Upper lobe of left lung (tissue), 6 donors: ENCODE measurements around the gene OR6S1. TPM values are rescaled to one million over a fixed set of nuclear protein-coding genes. Genes with fewer than 3 reads are reported as not detected.
"Not testable (repeated sequence)": the region's sequence is repeated elsewhere in the genome, so short reads cannot be mapped to it uniquely, and the experiment has no call there.

Source experiments
- ATAC-seq, 2 donors: fragments of 200-7000 bp; cut with Tn5 transposase; one replicate each; pipeline ENCODE4 v1.9.1; 2022; ENCODE audit warnings: mild to moderate bottlenecking in 2 of 2, moderate library complexity in 2 of 2; ENCODE audit not compliant: low FRiP score in 2 of 2
- DNase-seq, 2 donors: peaks; one replicate each; pipeline ENCODE4 v3.0.0-alpha.2; 2019 to 2020
- H3K27ac ChIP-seq, 4 donors: fragments of 200-600 bp; sonication (generic); one replicate each; pipeline ENCODE4 v1.5.1; 2016 to 2019
- H3K27me3 ChIP-seq, 4 donors: fragments of 200-600 bp; sonication (generic); one replicate each; pipeline ENCODE4 v1.5.1; 2017 to 2019
- H3K36me3 ChIP-seq, 4 donors: fragments of 200-600 bp; sonication (generic); one replicate each; pipeline ENCODE4 v1.5.1; 2016 to 2019
- H3K4me1 ChIP-seq, 4 donors: fragments of 200-600 bp; sonication (generic); one replicate each; pipeline ENCODE4 v1.5.1; 2018 to 2019
- H3K4me3 ChIP-seq, 4 donors: fragments of 200-600 bp; sonication (generic); one replicate each; pipeline ENCODE4 v1.5.1; 2017 to 2019; ENCODE audit warnings: mild to moderate bottlenecking in 2 of 4, moderate library complexity in 1 of 4
- H3K9me3 ChIP-seq, 4 donors: fragments of 200-600 bp; sonication (generic); one replicate each; pipeline ENCODE4 v1.5.1; 2018 to 2019
- CTCF ChIP-seq, 6 experiments: fragments of 450-650 bp in 4 of 6; fragments of 200-600 bp in 2 of 6; sonication (generic) in 2 of 6; IDR thresholded peaks; one replicate each; pipeline ENCODE4 v1.5.1; 2016 to 2019; ENCODE audit warnings: antibody characterized with exemption in 6 of 6
- EP300 ChIP-seq, 4 donors: sonication (generic); formaldehyde crosslinking; IDR thresholded peaks; one replicate each; pipeline ENCODE4 v1.5.1; 2017; ENCODE audit warnings: antibody characterized with exemption in 4 of 4, control low read depth in 2 of 4
- POLR2A ChIP-seq, 4 donors: fragments of 450-650 bp; IDR thresholded peaks; one replicate each; pipeline ENCODE4 v1.5.1; 2016 to 2017; ENCODE audit warnings: antibody characterized with exemption in 4 of 4, mild to moderate bottlenecking in 2 of 4
- POLR2AphosphoS5 ChIP-seq, 2 donors: sonication (generic); formaldehyde crosslinking; IDR thresholded peaks; one replicate each; pipeline ENCODE4 v1.5.1; 2017; ENCODE audit warnings: antibody characterized with exemption in 2 of 2
- WGBS, 2 donors: methylation state at CpG; one replicate each; pipeline ENCODE4 v1.1.5; 2017 to 2018; 5-methylcytosine and 5-hydroxymethylcytosine counted together
- total RNA-seq, 6 donors: library from RNA; depleted of rRNA in 4 of 6; stranded (reverse); fragments of >200 nt in 4 of 6; gene quantifications; one replicate each; pipeline versions ENCODE4 v1.1.0 to v1.2.1, GENCODE V29; 2016 to 2021
- donor health status: DM: no; HTN: no; CAD: no; lungs with moderate emphysema.
- donor health status: DM: no; HTN: yes; CAD: no; lungs with severe emphysema.

The OR6S1 gene
- total RNA-seq, 6 donors from 2014 or later, result not detected

GRCh38 chr14:20622816-20623291 lies 18.6 kb downstream of the OR6S1 start:
- H3K9me3 ChIP-seq, result no peaks in the 10 kb centered on the region
- H3K27me3 ChIP-seq, result peaks cover 0 to 3% (median 0%) of the 10 kb centered on the region in 4 donors
- DNase-seq, result peak in 1 of 2 donors; percentile 52
- WGBS, 2 donors, result 18 to 22% methylated on average over 26 to 29 of the region's 29 CpGs
- no peak for ATAC-seq
- TF ChIP-seq POLR2AphosphoS5 (IDR thresholded peaks at IDR 0.05) (no peak), EP300 (IDR thresholded peaks at IDR 0.05) (no peak), CTCF (IDR thresholded peaks at IDR 0.05) (no peak), POLR2A (IDR thresholded peaks at IDR 0.05) (no peak)
- H3K27ac ChIP-seq, result no peak overlapping the region
- H3K36me3 ChIP-seq, result no peaks in the 10 kb centered on the region
- no peak overlapping the region for H3K4me3 ChIP-seq
- H3K4me1 ChIP-seq, result peaks cover 11 to 51% (median 30%) of the 10 kb centered on the region in 4 donors

- Histone ChIP-seq H3K4me1 (peaks cover 11 to 40% (median 32%) of the 10 kb centered on the region in 4 donors), H3K36me3 (no peaks in the 10 kb centered on the region), H3K9me3 (no peaks in the 10 kb centered on the region), H3K27me3 (no peaks in the 10 kb centered on the region), H3K27ac (no peak overlapping the region), H3K4me3 (no peak overlapping the region)
- WGBS, 2 donors, result 56 to 57% methylated on average over 2 of the region's 2 CpGs
- TF ChIP-seq CTCF (IDR thresholded peaks at IDR 0.05) (peak in 1 of 6 experiments; percentile 5), POLR2AphosphoS5 (IDR thresholded peaks at IDR 0.05) (no peak), POLR2A (IDR thresholded peaks at IDR 0.05) (no peak), EP300 (IDR thresholded peaks at IDR 0.05) (no peak)
- DNase-seq (peak in 1 of 2 donors; percentile 58), ATAC-seq (peak; percentile 8 to 73)
Measured at GRCh38 chr14:20620798-20621478, 20.6 kb downstream of the OR6S1 start.

GRCh38 chr14:20619688-20620087 lies 21.8 kb downstream of the OR6S1 start:
- H3K27ac ChIP-seq, DNase-seq, H3K27me3 ChIP-seq, ATAC-seq, H3K36me3 ChIP-seq, H3K9me3 ChIP-seq, H3K4me3 ChIP-seq: not testable (repeated sequence)
- WGBS, 2 donors, result 89 to 92% methylated on average over 6 of the region's 6 CpGs
- peaks cover 8 to 27% (median 25%) of the 10 kb centered on the region in 4 donors for H3K4me1 ChIP-seq

- no peak for TF ChIP-seq POLR2A (IDR thresholded peaks at IDR 0.05)
- no peak for TF ChIP-seq CTCF (IDR thresholded peaks at IDR 0.05)
- no peak for TF ChIP-seq EP300 (IDR thresholded peaks at IDR 0.05)
- no peak for TF ChIP-seq POLR2AphosphoS5 (IDR thresholded peaks at IDR 0.05)
- Histone ChIP-seq H3K27me3 (no peaks in the 10 kb centered on the region), H3K36me3 (no peaks in the 10 kb centered on the region), H3K9me3 (no peaks in the 10 kb centered on the region), H3K4me1 (peaks cover 5 to 26% (median 20%) of the 10 kb centered on the region in 4 donors), H3K4me3 (no peak overlapping the region), H3K27ac (no peak overlapping the region)
- ATAC-seq (no peak), DNase-seq (no peak)
- WGBS, 2 donors, result 41 to 57% methylated on average over 4 of the region's 4 CpGs
Measured at GRCh38 chr14:20618271-20618749, 23.2 kb downstream of the OR6S1 start.

GRCh38 chr14:20617138-20618003 lies 24.1 kb downstream of the OR6S1 start:
- Histone ChIP-seq H3K9me3 (no peaks in the 10 kb centered on the region), H3K36me3 (no peaks in the 10 kb centered on the region), H3K27me3 (no peaks in the 10 kb centered on the region), H3K27ac (no peak overlapping the region), H3K4me3 (no peak overlapping the region), H3K4me1 (peaks cover 0 to 20% (median 11%) of the 10 kb centered on the region in 4 donors)
- 79 to 83% methylated on average over 12 of the region's 12 CpGs for WGBS, 2 donors
- no peak for ATAC-seq
- TF ChIP-seq POLR2A (IDR thresholded peaks at IDR 0.05) (no peak), EP300 (IDR thresholded peaks at IDR 0.05) (no peak)
- no peak for DNase-seq
